RWPE2 (cell line): ENCODE results near the gene CNTN4.

Source experiments
- ATAC-seq: fragments of 200-7000 bp; cut with Tn5 transposase; 3 replicates; pipeline ENCODE4 v1.9.1; 2021; ENCODE audit warnings: low read depth
- DNase-seq: peaks from one replicate; pipeline ENCODE4 v3.0.0-alpha.2; 2020; ENCODE audit warnings: low spot score
- H3K27ac ChIP-seq: fragments of 450-650 bp; 2 replicates; pipeline ENCODE4 v1.5.1; 2017; ENCODE audit warnings: mild to moderate bottlenecking; ENCODE audit not compliant: poor library complexity, severe bottlenecking
- H3K27me3 ChIP-seq: fragments of 250-450 bp; sonication (Bioruptor Pico); 2 replicates; pipeline ENCODE4 v1.5.1; 2021; ENCODE audit warnings: mild to moderate bottlenecking, moderate library complexity; ENCODE audit not compliant: insufficient read depth, poor library complexity, severe bottlenecking
- H3K36me3 ChIP-seq: fragments of 250-450 bp; sonication (Bioruptor Pico); 2 replicates; pipeline ENCODE4 v1.5.1; 2020; ENCODE audit warnings: low read depth, mild to moderate bottlenecking, moderate library complexity
- H3K4me1 ChIP-seq: fragments of 250-450 bp; sonication (Bioruptor Pico); 2 replicates; pipeline ENCODE4 v1.5.1; 2021; ENCODE audit warnings: mild to moderate bottlenecking, moderate library complexity; ENCODE audit not compliant: insufficient read depth, poor library complexity, severe bottlenecking
- H3K4me3 ChIP-seq: fragments of 250-450 bp; sonication (Bioruptor Pico); 2 replicates; pipeline ENCODE4 v1.5.1; 2021; ENCODE audit warnings: mild to moderate bottlenecking, moderate library complexity; ENCODE audit not compliant: severe bottlenecking
- H3K9me3 ChIP-seq: fragments of 250-450 bp; sonication (Bioruptor Pico); 2 replicates; pipeline ENCODE4 v1.5.1; 2021; ENCODE audit warnings: mild to moderate bottlenecking, moderate library complexity; ENCODE audit not compliant: severe bottlenecking
- CTCF ChIP-seq: fragments of 450-650 bp; IDR thresholded peaks from one replicate; pipeline ENCODE4 v1.5.1; 2017; ENCODE audit warnings: mild to moderate bottlenecking, moderate library complexity; ENCODE audit not compliant: poor library complexity, severe bottlenecking

The CNTN4 gene

GRCh38 chr3:2727610-2728318 lies 629.1 kb downstream of the CNTN4 start:
- no peaks in the 10 kb centered on the region for H3K9me3 ChIP-seq
- H3K4me1 ChIP-seq: no peaks in the 10 kb centered on the region
- no peaks in the 10 kb centered on the region for H3K36me3 ChIP-seq
- H3K27me3 ChIP-seq: no peaks in the 10 kb centered on the region
- ATAC-seq (no peak), DNase-seq (no peak)
- H3K27ac ChIP-seq: no peak overlapping the region
- H3K4me3 ChIP-seq: no peak overlapping the region
- no peak for TF ChIP-seq CTCF

GRCh38 chr3:2731843-2732242 lies 633.2 kb downstream of the CNTN4 start:
- Histone ChIP-seq H3K4me1 (no peaks in the 10 kb centered on the region), H3K27ac (no peak overlapping the region), H3K9me3 (no peaks in the 10 kb centered on the region), H3K4me3 (no peak overlapping the region), H3K27me3 (no peaks in the 10 kb centered on the region), H3K36me3 (no peaks in the 10 kb centered on the region)
- no peak for TF ChIP-seq CTCF
- DNase-seq (no peak), ATAC-seq (no peak)

GRCh38 chr3:2735392-2735894 lies 636.8 kb downstream of the CNTN4 start:
- TF ChIP-seq CTCF: no peak

GRCh38 chr3:2741516-2741915 lies 642.9 kb downstream of the CNTN4 start:
- no peaks in the 10 kb centered on the region for H3K36me3 ChIP-seq
- peaks cover 3% of the 10 kb centered on the region for H3K27me3 ChIP-seq
- no peak for TF ChIP-seq CTCF
- H3K27ac ChIP-seq: no peak overlapping the region
- ATAC-seq (no peak), DNase-seq (no peak)
- no peak overlapping the region for H3K4me3 ChIP-seq
- H3K4me1 ChIP-seq: no peaks in the 10 kb centered on the region
- H3K9me3 ChIP-seq: no peaks in the 10 kb centered on the region

More at GRCh38 chr3:2735392-2735894, 636.8 kb downstream of the CNTN4 start:
- ATAC-seq: no peak
- H3K36me3 ChIP-seq: no peaks in the 10 kb centered on the region
- H3K27ac ChIP-seq: no peak overlapping the region
- no peaks in the 10 kb centered on the region for H3K4me1 ChIP-seq
- no peaks in the 10 kb centered on the region for H3K27me3 ChIP-seq
- no peak for DNase-seq
- H3K9me3 ChIP-seq: no peaks in the 10 kb centered on the region
- no peak overlapping the region for H3K4me3 ChIP-seq

GRCh38 chr3:2765002-2765579 lies 666.4 kb downstream of the CNTN4 start:
- Histone ChIP-seq H3K36me3 (no peaks in the 10 kb centered on the region), H3K9me3 (no peaks in the 10 kb centered on the region), H3K27me3 (no peaks in the 10 kb centered on the region), H3K27ac (no peak overlapping the region), H3K4me3 (no peak overlapping the region), H3K4me1 (no peaks in the 10 kb centered on the region)
- DNase-seq: no peak
- TF ChIP-seq CTCF: peak; percentile 24
- ATAC-seq: no peak
